Mesenteric fat pad (tissue), 1 donor: ENCODE measurements around the gene GCK. TPM values are rescaled to one million over a fixed set of nuclear protein-coding genes. Genes with fewer than 3 reads are reported as not detected.

Experiments used
- DNase-seq: peaks from one replicate; pipeline ENCODE4 v3.0.0-alpha.2; 2020; ENCODE audit warnings: low spot score
- total RNA-seq: library from RNA; stranded (reverse); fragmentation: NEBNext Ultra II Directional; extraction: Animal tissue kit (Norgen Biotek cat#: 25700); gene quantifications from one replicate; pipeline ENCODE4 v1.2.1, GENCODE V29; 2021
- donor health status: DM: yes; HTN: yes; CAD: no.

GCK gene
- total RNA-seq, 1 donor from 2014 or later = 0.48 TPM

DNA sequence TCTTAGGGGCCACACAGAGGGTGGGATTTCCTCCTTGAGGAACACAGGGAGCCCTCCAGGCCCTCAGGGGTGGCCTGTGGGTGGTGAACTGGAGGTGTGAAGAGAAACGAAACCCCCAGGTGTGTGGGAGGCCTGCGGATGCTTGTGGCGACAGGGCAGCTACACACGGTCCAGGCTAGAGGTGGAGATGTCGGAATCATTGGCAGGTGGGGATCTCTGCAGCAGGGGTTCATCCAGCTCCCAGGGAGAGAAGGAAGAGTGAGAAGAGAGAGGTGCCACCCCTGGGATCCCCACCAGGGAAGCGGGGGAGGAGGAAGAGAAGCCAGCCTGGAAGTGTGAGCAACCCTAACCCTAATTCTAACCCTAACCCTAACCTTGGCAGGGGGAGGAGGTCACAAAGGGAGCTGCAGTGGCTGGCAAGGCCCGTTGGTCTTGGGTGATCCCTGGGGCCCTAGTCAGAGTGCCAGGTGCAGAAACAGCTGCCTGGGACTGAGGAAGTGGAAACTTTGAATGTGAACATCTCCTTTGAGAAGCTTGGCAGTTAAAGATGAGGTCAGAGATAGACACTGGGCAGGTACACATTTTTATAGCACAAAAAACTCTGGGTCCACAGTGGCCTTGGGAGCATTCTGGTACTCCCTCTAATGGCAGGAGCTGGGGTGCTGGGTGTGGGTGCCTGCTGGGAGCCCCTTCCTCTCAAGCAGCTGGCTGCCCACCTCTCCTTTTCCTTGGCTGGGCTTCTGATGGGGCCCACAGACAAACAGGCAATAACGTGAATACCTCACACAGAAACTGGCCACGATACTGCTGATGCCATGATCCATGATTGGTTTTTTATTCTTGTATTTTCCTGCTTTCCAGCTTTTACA lies 91.9 kb downstream of the GCK start:
- DNase-seq = no peak

DNA sequence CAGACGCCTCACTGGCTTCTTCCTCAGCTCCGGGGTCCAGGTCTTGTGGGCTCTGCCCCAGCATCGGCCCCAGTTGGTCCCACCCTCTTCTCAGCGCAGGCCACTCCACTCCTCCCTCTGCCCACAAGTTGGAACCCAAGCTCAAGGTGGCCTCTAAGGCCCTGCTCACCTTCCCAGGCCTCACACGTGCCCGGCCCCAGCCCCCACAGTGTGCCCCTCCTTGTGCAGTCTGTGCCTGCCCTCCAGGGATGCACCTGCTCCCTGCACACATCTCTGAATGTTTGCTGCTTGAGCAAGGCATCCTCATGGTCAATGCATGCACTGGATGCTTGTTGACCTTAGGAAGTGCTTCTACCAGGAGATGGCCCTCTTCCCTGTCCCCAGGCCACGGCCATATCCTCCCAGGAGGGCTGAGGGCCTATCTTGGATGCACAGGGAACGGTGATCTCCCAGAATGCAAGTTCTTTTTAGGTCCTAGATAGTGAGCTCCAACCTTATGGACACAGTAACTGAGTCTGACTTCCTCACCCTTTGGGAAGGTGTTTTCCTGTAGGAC lies 92.8 kb downstream of the GCK start:
- DNase-seq = no peak

DNA sequence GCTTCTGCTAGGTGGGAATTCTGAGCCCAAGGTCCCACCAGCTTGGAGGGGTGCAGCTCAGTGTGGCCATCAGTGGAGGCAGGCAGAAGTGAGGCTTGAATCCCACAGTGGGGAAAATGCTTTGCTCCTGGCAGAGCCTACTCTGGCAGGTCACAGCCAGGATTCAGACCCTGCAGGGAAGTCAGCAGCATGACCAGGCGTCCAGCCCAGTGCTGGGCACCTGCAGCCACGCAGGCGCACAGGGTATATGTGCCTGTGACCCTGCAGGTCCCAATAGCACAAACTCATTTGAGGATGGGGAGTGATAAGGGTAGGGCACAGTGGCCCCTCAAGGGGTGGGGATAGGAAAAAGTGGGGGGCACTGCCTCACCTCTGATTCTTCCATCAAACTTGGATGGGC lies 93.5 kb downstream of the GCK start:
- no peak for DNase-seq

DNA sequence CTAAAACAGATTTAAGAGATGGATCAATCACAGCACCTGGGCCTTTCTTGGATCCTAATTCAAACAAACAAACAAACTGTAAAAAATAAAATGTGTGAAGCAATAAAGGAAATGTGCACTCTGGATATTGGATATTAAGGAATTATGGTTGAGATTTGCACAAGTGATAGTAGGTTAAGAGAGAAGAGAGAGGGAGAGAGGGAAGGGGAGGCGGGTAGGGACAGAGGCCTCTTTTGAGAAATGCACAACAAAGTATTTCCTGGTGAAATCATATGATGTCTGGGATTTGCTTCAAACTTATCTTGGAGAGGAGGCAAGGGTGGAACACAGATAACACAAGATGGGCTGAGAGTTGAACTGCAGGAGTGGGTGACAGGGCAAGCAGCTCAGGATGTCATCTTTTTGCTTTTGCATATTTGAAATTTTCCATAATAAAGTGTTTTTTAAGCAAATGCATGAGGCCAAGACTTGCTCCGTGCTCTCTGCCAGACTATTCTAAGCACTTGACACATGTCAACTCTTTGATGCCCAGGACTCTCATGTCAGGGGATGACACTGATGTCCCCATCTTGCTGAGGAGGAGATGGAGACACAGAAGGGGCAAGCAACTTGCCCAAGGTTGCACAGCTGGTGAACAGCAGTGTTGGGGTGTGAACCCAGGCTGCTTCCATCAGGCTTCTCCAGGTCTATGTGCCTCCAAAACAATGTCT lies 94.2 kb downstream of the GCK start:
- DNase-seq = no peak

DNA sequence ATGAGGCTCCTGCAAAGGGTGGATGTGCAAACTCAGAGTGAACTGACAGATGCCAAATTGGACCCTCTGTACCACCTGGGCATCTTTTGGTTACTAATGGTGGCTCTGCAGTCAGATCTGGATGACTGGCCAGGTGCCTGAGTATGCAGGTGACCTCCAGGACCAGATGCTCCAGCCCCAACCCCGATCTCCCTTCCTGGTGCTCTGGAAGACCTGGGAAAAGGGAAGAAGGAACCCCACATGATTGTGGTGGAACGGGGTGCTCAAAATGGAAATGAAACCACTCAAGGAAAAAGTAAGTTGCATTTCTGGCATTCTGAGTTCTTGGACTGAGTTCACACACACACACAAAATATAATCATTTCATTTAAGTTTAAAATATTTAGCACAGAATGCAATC lies 94.9 kb downstream of the GCK start:
- no peak for DNase-seq

Other genes with a start within 250 kb of the GCK start
- gene SPDYE1, start 191.5 kb downstream of the GCK start, total RNA-seq = not detected
- 99.0 TPM for gene DBNL, start 144.7 kb downstream of the GCK start, total RNA-seq
- not detected for gene PGAM2, start 123.9 kb downstream of the GCK start, total RNA-seq
- 15.5 TPM for gene POLM, start 106.9 kb downstream of the GCK start, total RNA-seq
- 267 TPM for gene AEBP1, start 85.1 kb downstream of the GCK start, total RNA-seq
- gene POLD2, start 65.9 kb downstream of the GCK start, total RNA-seq = 60.2 TPM
- not detected for gene MYL7, start 48.1 kb downstream of the GCK start, total RNA-seq
- gene YKT6, start 11.5 kb upstream of the GCK start, total RNA-seq = 77.4 TPM
- gene CAMK2B, start 136.2 kb upstream of the GCK start, total RNA-seq = 1.2 TPM